GM12878 (cell line): ENCODE results near the gene SUCO. TPM values are rescaled to one million over a fixed set of nuclear protein-coding genes. Genes with fewer than 3 reads are reported as not detected.

Experiments
- ATAC-seq: fragments of 200-7000 bp; cut with Tn5 transposase; 3 replicates; pipeline ENCODE4 v1.9.1; 2020; ENCODE audit warnings: mild to moderate bottlenecking, moderate library complexity
- BruUV-seq: library from RNA; stranded (reverse); fragments of 400-500 nt; replicated peaks from 2 replicates; lab custom pipeline; 2021; lab: Mats Ljungman, UMichigan
- CTCF ChIA-PET: fragments of 300-600 bp; sonication (Branson Sonifier 250); formaldehyde crosslinking; extraction: SDS; loops from one replicate; lab custom pipeline; 2021; ENCODE audit warnings: inconsistent platforms; lab: Yijun Ruan, JAX
- POLR2A ChIA-PET: fragments of 350-600 bp; formaldehyde crosslinking; extraction: SDS; loops from one replicate; lab custom pipeline; 2021; ENCODE audit warnings: inconsistent platforms; lab: Charles Lee
- RAD21 ChIA-PET: fragments of 300-600 bp; sonication (Branson Sonifier 250); formaldehyde crosslinking; loops from one replicate; lab custom pipeline; 2023; ENCODE audit warnings: antibody characterized with exemption; ENCODE audit not compliant: unreplicated experiment; lab: Charles Lee
- SMC1A ChIA-PET: fragments of 300-600 bp; sonication (Branson Sonifier 250); formaldehyde crosslinking; loops from one replicate; lab custom pipeline; 2023; ENCODE audit not compliant: unreplicated experiment, uncharacterized antibody; lab: Charles Lee
- DNase-seq: peaks from one replicate; pipeline ENCODE4 v3.0.0-alpha.2; 2011; ENCODE audit warnings: low read depth, low spot score
- FAIRE-seq: peaks from 3 replicates; lab custom pipeline; 2011; peaks lifted over from hg19 to GRCh38; lab: Jason Lieb, UNC
- H2AFZ ChIP-seq: 2 replicates; pipeline ENCODE4 v1.6.0; 2011; ENCODE audit warnings: low read depth, low read length, control low read depth; ENCODE audit not compliant: control insufficient read depth
- H3K27ac ChIP-seq: 2 replicates; pipeline ENCODE4 v1.5.1; 2011; ENCODE audit warnings: control low read depth; ENCODE audit not compliant: control insufficient read depth, insufficient read depth
- H3K27me3 ChIP-seq, 2 experiments: replicated peaks in 1 of 2; 2 replicates each; pipeline versions ENCODE4 v1.6.0 to v1.6.1; 2011; ENCODE audit warnings: low read length in 1 of 2; ENCODE audit not compliant: control insufficient read depth in 2 of 2, insufficient read depth in 2 of 2
- H3K36me3 ChIP-seq, 2 experiments: 2 replicates each; pipeline ENCODE4 v1.5.1; 2011; ENCODE audit warnings: low read length in 1 of 2; ENCODE audit not compliant: control insufficient read depth in 2 of 2, insufficient read depth in 2 of 2
- H3K4me1 ChIP-seq: 2 replicates; pipeline ENCODE4 v1.6.1; 2011; ENCODE audit warnings: mild to moderate bottlenecking, low read length, moderate library complexity, mixed read lengths; ENCODE audit not compliant: control insufficient read depth, insufficient read depth
- H3K4me2 ChIP-seq: 2 replicates; pipeline ENCODE4 v1.6.0; 2011; ENCODE audit warnings: control low read depth; ENCODE audit not compliant: control insufficient read depth, insufficient read depth
- H3K4me3 ChIP-seq: fragments of 200-600 bp; sonication (generic); 2 replicates; pipeline ENCODE4 v1.5.1; 2016
- H3K79me2 ChIP-seq: 2 replicates; pipeline ENCODE4 v1.6.0; 2011; ENCODE audit warnings: low read length; ENCODE audit not compliant: control insufficient read depth, insufficient read depth
- H3K9ac ChIP-seq: 2 replicates; pipeline ENCODE4 v1.8.0; 2011; ENCODE audit warnings: low read length, control low read depth, mixed read lengths; ENCODE audit not compliant: control insufficient read depth, insufficient read depth
- H3K9me3 ChIP-seq: replicated peaks from 3 replicates; pipeline ENCODE4 v1.5.1; 2011; ENCODE audit warnings: mild to moderate bottlenecking, low read length; ENCODE audit not compliant: control insufficient read depth, insufficient read depth
- H4K20me1 ChIP-seq: 2 replicates; pipeline ENCODE4 v1.6.0; 2011; ENCODE audit not compliant: control insufficient read depth, insufficient read depth
- ATF2 ChIP-seq: IDR thresholded peaks from 2 replicates; pipeline ENCODE4 v1.6.1; 2012; ENCODE audit warnings: low read length, inconsistent platforms
- CBX3 ChIP-seq: fragments of 200-600 bp; sonication (generic); IDR thresholded peaks from 2 replicates; pipeline ENCODE4 v1.6.1; 2016; ENCODE audit warnings: low read depth, borderline replicate concordance
- FOS ChIP-seq: IDR thresholded peaks from 3 replicates; pipeline ENCODE4 v1.6.1; 2011; ENCODE audit warnings: borderline replicate concordance; ENCODE audit not compliant: insufficient read length; ENCODE audit errors: extremely low read depth
- FOXM1 ChIP-seq: IDR thresholded peaks from 2 replicates; pipeline ENCODE4 v1.6.1; 2012; ENCODE audit warnings: low read depth, mild to moderate bottlenecking, inconsistent platforms, low read length, moderate library complexity
- GABPA ChIP-seq: IDR thresholded peaks from 2 replicates; pipeline ENCODE4 v1.6.1; 2014; ENCODE audit warnings: antibody characterized with exemption, low read depth, mild to moderate bottlenecking, inconsistent platforms
- HDAC2 ChIP-seq: fragments of 200-600 bp; sonication (generic); IDR thresholded peaks from 2 replicates; pipeline ENCODE4 v1.6.1; 2017
- NFXL1 ChIP-seq: fragments of 450-650 bp; IDR thresholded peaks from 2 replicates; pipeline ENCODE4 v1.6.1; 2017; ENCODE audit warnings: antibody characterized with exemption, mild to moderate bottlenecking, borderline replicate concordance
- POLR2AphosphoS2 ChIP-seq: IDR thresholded peaks from 2 replicates; pipeline ENCODE4 v1.6.1; 2011; ENCODE audit warnings: low read depth, mild to moderate bottlenecking, low read length, improper control_type of control experiment, moderate library complexity
- POU2F2 ChIP-seq: IDR thresholded peaks from 3 replicates; pipeline ENCODE4 v1.6.1; 2011; ENCODE audit warnings: low read depth, mild to moderate bottlenecking, low read length, borderline replicate concordance
- RB1 ChIP-seq: fragments of 450-650 bp; formaldehyde crosslinking; IDR thresholded peaks from 2 replicates; pipeline ENCODE4 v1.6.1; 2017; ENCODE audit warnings: mild to moderate bottlenecking, borderline replicate concordance
- SMAD1 ChIP-seq: fragments of 450-650 bp; IDR thresholded peaks from 2 replicates; pipeline ENCODE4 v1.6.1; 2018; ENCODE audit warnings: mild to moderate bottlenecking, low read depth; ENCODE audit not compliant: partially characterized antibody
- SUZ12 ChIP-seq: fragments of 200-600 bp; sonication (generic); IDR thresholded peaks from one replicate; pipeline ENCODE4 v1.6.1; 2018; ENCODE audit warnings: antibody characterized with exemption, mild to moderate bottlenecking; ENCODE audit not compliant: unreplicated experiment
- TCF3 ChIP-seq: IDR thresholded peaks from 2 replicates; pipeline ENCODE4 v1.6.1; 2012; ENCODE audit warnings: low read depth, mild to moderate bottlenecking, low read length, borderline replicate concordance; ENCODE audit not compliant: insufficient read depth
- WRNIP1 ChIP-seq: IDR thresholded peaks from 2 replicates; pipeline ENCODE4 v1.6.1; 2011; ENCODE audit warnings: low read depth, low read length, improper control_type of control experiment, borderline replicate concordance
- YBX1 ChIP-seq: fragments of 450-650 bp; IDR thresholded peaks from 2 replicates; pipeline ENCODE4 v1.6.1; 2016; ENCODE audit warnings: antibody characterized with exemption
- ZNF24 ChIP-seq: fragments of 450-650 bp; IDR thresholded peaks from 2 replicates; pipeline ENCODE4 v1.6.1; 2017; ENCODE audit warnings: antibody characterized with exemption, mild to moderate bottlenecking
- WGBS: methylation state at CpG from one replicate; pipeline ENCODE4 v1.1.6; 2016; ENCODE audit warnings: low lambda C conversion rate; ENCODE audit not compliant: insufficient replicate concordance, insufficient coverage; ENCODE audit errors: missing lambda C conversion rate; 5-methylcytosine and 5-hydroxymethylcytosine counted together
- in situ Hi-C: fragments of 300-500 bp; cut with MboI; formaldehyde crosslinking; loops from 9 replicates; pipeline ENCODE4 v1.14.3; 2018; ENCODE audit warnings: mixed read lengths
- intact Hi-C: fragments of 100-400 bp; cut with micrococcal nuclease; formaldehyde crosslinking; loops from one replicate; pipeline ENCODE4 v1.14.2; 2022; ENCODE audit not compliant: unreplicated experiment
- polyA plus RNA-seq, 11 experiments: library from polyadenylated mRNA; depleted of rRNA in 4 of 11; unstranded in 6 of 11; stranded (reverse) in 5 of 11; fragments of >200 nt; fragmentation: Nextera tagmentation in 4 of 11; fragmentation: Illumina TruSeq in 1 of 11; extraction: Ambion mirVana in 4 of 11; extraction: Trizol in 1 of 11; gene quantifications; 1 replicate in 1 of 11; 2 replicates in 10 of 11; pipeline versions ENCODE4 v1.2.1 to v1.2.3, GENCODE V29; 2011 to 2016; ENCODE audit warnings: inconsistent platforms in 2 of 11, missing spikeins in 2 of 11, low read depth in 1 of 11
- total RNA-seq, 4 experiments: library from RNA; depleted of rRNA in 3 of 4; stranded (reverse); fragments of >200 nt in 3 of 4; fragmentation: Illumina TruSeq in 1 of 4; extraction: Trizol in 1 of 4; gene quantifications; 2 replicates each; pipeline versions ENCODE4 v1.2.1 to v1.2.3, GENCODE V29; 2013 to 2021
- TF ChIP-seq, protein P1 (sequence below): fragments of 450-650 bp; conservative IDR thresholded peaks from 2 replicates; pipeline ENCODE4 v1.6.1; 2017; ENCODE audit warnings: mild to moderate bottlenecking, moderate library complexity
- TF ChIP-seq, protein P2 (sequence below): fragments of 450-650 bp; IDR thresholded peaks from 2 replicates; pipeline ENCODE4 v1.6.1; 2016; ENCODE audit warnings: mild to moderate bottlenecking

Gene SUCO
- total and polyA plus RNA-seq, 10 of the 15 experiments (the other 5 are each of a cell fraction or from before 2014, with no cell fraction given) = 1.7 to 15.3 (median 8.4) TPM

- Histone ChIP-seq H3K27me3 (no peaks in the 10 kb centered on the region), H4K20me1 (no peaks in the 10 kb centered on the region), H3K36me3 (no peaks in the 10 kb centered on the region), H3K27ac (no peak overlapping the region)
- RAD21 ChIA-PET = no interaction called here
- no TSS peak for BruUV-seq
- no peak for ATAC-seq
- in situ Hi-C loops = no loop called here
- no peak for DNase-seq
- no peak for TF ChIP-seq TCF3
- no peak for TF ChIP-seq RB1
- no peak for TF ChIP-seq YBX1
- TF ChIP-seq POLR2AphosphoS2 = no peak
- TF ChIP-seq ATF2 = no peak
- TF ChIP-seq FOXM1 = no peak
- no peak for TF ChIP-seq CBX3
- TF ChIP-seq SMAD1 = no peak
- TF ChIP-seq HDAC2 = no peak
- no peak for TF ChIP-seq GABPA
- TF ChIP-seq, protein P1, sequence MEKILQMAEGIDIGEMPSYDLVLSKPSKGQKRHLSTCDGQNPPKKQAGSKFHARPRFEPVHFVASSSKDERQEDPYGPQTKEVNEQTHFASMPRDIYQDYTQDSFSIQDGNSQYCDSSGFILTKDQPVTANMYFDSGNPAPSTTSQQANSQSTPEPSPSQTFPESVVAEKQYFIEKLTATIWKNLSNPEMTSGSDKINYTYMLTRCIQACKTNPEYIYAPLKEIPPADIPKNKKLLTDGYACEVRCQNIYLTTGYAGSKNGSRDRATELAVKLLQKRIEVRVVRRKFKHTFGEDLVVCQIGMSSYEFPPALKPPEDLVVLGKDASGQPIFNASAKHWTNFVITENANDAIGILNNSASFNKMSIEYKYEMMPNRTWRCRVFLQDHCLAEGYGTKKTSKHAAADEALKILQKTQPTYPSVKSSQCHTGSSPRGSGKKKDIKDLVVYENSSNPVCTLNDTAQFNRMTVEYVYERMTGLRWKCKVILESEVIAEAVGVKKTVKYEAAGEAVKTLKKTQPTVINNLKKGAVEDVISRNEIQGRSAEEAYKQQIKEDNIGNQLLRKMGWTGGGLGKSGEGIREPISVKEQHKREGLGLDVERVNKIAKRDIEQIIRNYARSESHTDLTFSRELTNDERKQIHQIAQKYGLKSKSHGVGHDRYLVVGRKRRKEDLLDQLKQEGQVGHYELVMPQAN = no peak
- no peak for TF ChIP-seq ZNF24
- no peak for TF ChIP-seq POU2F2
- TF ChIP-seq, protein P2, sequence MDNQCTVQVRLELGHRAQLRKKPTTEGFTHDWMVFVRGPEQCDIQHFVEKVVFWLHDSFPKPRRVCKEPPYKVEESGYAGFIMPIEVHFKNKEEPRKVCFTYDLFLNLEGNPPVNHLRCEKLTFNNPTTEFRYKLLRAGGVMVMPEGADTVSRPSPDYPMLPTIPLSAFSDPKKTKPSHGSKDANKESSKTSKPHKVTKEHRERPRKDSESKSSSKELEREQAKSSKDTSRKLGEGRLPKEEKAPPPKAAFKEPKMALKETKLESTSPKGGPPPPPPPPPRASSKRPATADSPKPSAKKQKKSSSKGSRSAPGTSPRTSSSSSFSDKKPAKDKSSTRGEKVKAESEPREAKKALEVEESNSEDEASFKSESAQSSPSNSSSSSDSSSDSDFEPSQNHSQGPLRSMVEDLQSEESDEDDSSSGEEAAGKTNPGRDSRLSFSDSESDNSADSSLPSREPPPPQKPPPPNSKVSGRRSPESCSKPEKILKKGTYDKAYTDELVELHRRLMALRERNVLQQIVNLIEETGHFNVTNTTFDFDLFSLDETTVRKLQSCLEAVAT = no peak
- no peak for TF ChIP-seq NFXL1
- TF ChIP-seq SUZ12 = no peak
- TF ChIP-seq WRNIP1 = no peak
- no peak for TF ChIP-seq FOS
- TF ChIP-seq, all 136 proteins: peak for 0
- ChIA-PET POLR2A (no interaction called here), SMC1A (interaction anchor here (1.1 kb wide), 1 partner anchor 16 kb away, joined by 3 read pairs; no protein-coding TSS in a partner anchor), CTCF (no interaction called here)
- peaks cover 19% of the 10 kb centered on the region for H3K79me2 ChIP-seq
- no peak for FAIRE-seq
- no peaks in the 10 kb centered on the region for H3K9me3 ChIP-seq
- no peak overlapping the region for H3K9ac ChIP-seq
- peaks cover 5% of the 10 kb centered on the region; the same call in 1 of the 2 replicates for H3K4me1 ChIP-seq
- H3K4me2 ChIP-seq = no peak overlapping the region
- intact Hi-C loops = loop anchor here (5.0 kb wide), 1 partner anchor 1043 kb away; the partner anchor contains the start of gene PRRC2C
- H3K4me3 ChIP-seq = no peak overlapping the region
- no peak overlapping the region for H2AFZ ChIP-seq
- WGBS = 14% methylated on average over 2 of the region's 2 CpGs
Observed at GRCh38 chr1:172530000-172530399, 3.0 kb upstream of the SUCO start.
